ENCODE measurements around the gene MYOF.

The MYOF gene

DNA sequence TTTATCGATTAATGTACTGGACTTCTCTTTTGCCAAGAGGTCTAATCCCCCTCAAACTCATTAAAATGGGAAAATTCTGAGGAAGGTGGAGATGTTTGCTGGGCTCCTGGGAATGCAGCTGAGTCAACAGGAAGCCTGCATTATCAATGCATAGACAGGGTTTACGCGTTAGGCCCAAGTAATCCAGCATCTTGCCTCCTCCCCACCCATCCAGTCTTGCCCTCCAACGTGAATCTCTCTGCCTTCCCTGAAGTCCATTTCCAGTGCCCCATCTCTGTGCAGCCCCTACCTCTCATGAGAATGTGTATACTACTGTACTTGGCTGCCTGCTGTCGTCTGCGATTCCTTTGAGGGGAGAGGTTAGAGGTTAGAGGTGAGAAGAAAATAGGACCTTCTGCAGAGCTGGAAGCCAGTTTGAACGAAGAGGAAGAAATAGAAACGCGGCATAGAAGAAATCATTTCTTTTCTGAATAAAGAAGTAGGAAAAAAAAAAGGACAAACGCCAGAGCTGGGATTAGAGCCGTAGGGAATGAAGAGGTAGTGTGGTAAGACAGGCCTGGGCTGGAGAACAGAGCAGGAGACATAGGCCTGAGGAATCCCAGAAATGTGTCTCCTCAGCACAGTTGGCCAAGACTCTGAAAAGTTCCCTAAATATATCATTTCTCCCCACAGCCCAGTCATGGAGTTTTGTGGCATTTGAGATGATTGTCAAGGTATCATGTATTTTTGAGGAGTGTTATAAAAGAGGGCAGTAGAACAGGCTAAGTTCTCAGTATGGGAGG lies 75.6 kb downstream of the MYOF start:
- H3K4me3 ChIP-seq (ENCODE audit: low read depth, low read length): no peak overlapping the region
- DNase-seq (ENCODE audit: low read depth): no peak

- DNase-seq (ENCODE audit: low read depth): no peak
- no peak overlapping the region for H3K4me3 ChIP-seq (ENCODE audit: low read depth, low read length)
These were observed 78.1 kb downstream of the MYOF start for GRCh38 chr10:93404048-93404354.

GRCh38 chr10:93403152-93404047 lies 78.7 kb downstream of the MYOF start:
- H3K4me3 ChIP-seq (ENCODE audit: low read depth, low read length): no peak overlapping the region
- no peak for DNase-seq (ENCODE audit: low read depth)

- no peak overlapping the region for H3K4me3 ChIP-seq (ENCODE audit: low read depth, low read length)
- DNase-seq (ENCODE audit: low read depth): no peak
These were observed 79.9 kb downstream of the MYOF start for GRCh38 chr10:93402192-93402591.

- no peak for DNase-seq (ENCODE audit: low read depth)
These were observed 83.6 kb downstream of the MYOF start for GRCh38 chr10:93398528-93398927.

GRCh38 chr10:93397020-93397419 lies 85.1 kb downstream of the MYOF start:
- no peak overlapping the region for H3K4me3 ChIP-seq (ENCODE audit: low read depth, low read length)
- no peak for DNase-seq (ENCODE audit: low read depth)

More at GRCh38 chr10:93398528-93398927, 83.6 kb downstream of the MYOF start:
- H3K4me3 ChIP-seq (ENCODE audit: low read depth, low read length): no peak overlapping the region

DNA sequence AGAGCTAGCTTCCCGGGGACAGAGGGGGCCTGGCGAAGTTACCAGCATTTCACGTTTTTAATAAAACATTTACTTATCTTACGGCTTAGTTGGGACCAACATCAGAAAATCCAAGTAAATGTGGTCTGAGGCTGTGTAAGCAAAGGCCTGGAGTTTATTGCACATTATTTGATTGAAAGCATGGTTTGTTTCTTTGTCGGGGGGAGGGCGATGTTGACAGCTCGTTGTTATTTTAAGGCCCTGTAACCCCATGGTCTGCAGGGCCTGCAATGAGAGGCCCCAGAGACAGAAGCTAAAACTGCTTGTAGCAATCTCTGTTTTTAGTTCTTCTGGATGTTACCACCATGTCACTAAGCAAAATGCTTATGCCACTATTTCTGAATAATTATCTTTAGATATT lies 88.9 kb downstream of the MYOF start:
- no peak for DNase-seq (ENCODE audit: low read depth)
- H3K4me3 ChIP-seq (ENCODE audit: low read depth, low read length): no peak overlapping the region

GRCh38 chr10:93392121-93392520 lies 90.0 kb downstream of the MYOF start:
- H3K4me3 ChIP-seq (ENCODE audit: low read depth, low read length): no peak overlapping the region

DNA sequence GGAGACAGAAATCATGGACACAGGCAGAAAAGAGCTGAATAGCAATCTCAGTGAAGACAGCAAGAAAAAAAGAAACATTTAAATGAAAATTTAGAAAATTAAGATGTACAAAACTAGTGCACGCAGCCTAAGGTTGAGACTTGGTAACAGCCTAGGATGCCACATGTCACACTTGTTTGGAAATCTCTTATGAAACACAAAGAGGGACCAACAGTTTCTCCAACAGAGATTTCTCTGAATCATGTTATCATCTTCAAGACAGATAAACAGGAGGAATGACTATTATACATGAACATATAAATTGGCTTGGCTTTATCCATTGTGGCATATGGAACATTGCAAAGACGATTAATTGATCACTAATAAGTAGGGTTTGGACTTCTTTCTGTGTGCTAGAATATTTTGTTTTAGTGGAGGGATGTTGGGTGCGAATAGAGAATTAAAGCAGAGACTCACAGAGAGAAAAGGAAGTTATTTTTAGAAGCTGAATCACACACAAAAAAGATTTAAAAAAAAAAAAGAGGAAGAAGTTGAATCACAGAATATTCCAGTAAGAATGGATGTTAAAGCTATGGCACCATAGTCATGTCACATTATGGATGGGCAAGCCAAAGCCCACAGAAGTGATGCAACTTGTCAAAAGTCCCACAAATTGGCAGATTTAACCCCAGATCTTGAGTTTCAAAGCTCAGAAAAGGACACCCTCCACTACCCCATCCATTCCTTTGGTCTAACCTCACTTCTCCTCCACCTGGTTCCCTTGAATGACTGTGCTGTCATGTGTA lies 91.6 kb downstream of the MYOF start:
- no peak overlapping the region for H3K4me3 ChIP-seq (ENCODE audit: low read depth, low read length)
- no peak for DNase-seq (ENCODE audit: low read depth)

More at GRCh38 chr10:93392121-93392520, 90.0 kb downstream of the MYOF start:
- no peak for DNase-seq (ENCODE audit: low read depth)

DNA sequence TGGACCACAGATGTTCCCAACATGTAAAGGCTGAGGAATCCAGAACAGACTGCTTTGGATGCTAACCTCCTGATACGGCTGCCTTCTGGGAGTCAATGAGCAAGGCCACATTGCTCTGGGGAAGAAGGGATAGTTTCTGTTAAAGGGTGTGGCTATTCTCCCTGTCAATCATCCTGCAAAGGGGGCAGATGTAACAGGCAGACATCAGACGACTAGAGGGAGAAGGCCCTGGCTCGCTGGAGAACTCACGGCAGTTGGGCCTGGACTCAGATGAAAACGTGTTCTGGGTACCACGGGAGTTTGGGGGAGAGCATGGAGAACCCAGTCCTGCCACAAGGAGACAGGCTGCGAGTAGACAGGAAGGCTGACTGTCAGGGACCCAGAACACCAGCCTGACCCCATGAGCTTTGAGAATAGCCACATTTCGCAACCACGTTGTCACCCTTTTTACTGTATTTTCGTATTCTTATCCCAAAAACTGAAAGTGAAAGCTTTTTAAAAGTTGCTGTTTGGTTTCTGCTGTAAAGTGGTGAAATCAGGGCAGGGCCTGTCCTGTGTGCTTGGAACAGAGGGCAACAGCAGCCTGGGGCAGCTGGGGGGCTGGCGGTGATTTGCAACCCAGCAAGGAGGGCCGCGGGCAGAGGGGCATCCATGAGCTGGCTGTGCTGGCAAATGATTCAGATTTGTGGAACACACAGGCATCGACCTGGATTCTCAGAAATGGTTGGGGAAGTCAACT lies 95.3 kb downstream of the MYOF start:
- H3K4me3 ChIP-seq (ENCODE audit: low read depth, low read length): no peak overlapping the region

DNA sequence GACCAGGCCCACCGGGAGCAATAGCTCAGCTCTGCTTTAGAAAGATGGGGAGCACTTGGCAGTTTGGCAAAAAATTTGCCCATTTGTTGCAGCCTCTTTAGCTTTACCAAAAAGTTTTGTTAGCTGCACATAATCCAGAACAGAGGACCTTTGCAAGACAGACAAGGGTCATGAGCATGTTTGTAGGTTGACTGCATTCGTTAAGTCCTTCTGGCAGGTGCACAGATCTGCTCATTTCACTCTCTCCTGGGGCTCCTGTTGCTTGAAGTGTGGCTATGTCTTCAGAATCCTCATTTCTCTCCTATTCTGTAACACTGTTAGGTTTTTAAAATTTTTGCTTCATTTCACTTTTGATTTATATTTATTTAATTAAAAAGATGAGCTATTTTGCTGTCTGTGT lies 96.8 kb downstream of the MYOF start:
- H3K4me3 ChIP-seq (ENCODE audit: low read depth, low read length): no peak overlapping the region
- DNase-seq (ENCODE audit: low read depth): no peak

More for the DNA sequence above, 95.3 kb downstream of the MYOF start:
- DNase-seq (ENCODE audit: low read depth): no peak

DNA sequence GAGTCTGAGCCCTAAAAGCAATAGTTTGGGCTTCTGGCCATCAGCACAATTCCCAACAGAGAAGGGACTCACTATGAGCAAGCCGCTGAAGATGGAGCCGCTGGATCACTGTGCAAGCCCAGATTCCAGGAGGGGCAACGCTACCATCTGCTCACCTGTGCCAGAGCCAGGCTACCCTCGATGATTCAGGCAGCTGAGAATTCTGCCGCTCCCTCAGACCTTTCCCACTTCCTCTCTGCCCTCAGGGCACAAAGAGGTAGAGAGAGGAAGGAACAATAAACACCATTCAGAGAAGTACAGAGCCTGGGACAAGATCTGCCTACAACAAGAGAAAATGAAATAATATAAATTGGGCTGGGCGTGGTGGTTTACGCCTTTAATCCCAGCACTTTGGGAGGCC lies 98.1 kb downstream of the MYOF start:
- no peak for DNase-seq (ENCODE audit: low read depth)
- H3K4me3 ChIP-seq (ENCODE audit: low read depth, low read length): no peak overlapping the region

- no peak overlapping the region for H3K4me3 ChIP-seq (ENCODE audit: low read depth, low read length)
- DNase-seq (ENCODE audit: low read depth): peak; percentile 76
These were observed 98.6 kb downstream of the MYOF start for GRCh38 chr10:93383562-93383981.

DNA sequence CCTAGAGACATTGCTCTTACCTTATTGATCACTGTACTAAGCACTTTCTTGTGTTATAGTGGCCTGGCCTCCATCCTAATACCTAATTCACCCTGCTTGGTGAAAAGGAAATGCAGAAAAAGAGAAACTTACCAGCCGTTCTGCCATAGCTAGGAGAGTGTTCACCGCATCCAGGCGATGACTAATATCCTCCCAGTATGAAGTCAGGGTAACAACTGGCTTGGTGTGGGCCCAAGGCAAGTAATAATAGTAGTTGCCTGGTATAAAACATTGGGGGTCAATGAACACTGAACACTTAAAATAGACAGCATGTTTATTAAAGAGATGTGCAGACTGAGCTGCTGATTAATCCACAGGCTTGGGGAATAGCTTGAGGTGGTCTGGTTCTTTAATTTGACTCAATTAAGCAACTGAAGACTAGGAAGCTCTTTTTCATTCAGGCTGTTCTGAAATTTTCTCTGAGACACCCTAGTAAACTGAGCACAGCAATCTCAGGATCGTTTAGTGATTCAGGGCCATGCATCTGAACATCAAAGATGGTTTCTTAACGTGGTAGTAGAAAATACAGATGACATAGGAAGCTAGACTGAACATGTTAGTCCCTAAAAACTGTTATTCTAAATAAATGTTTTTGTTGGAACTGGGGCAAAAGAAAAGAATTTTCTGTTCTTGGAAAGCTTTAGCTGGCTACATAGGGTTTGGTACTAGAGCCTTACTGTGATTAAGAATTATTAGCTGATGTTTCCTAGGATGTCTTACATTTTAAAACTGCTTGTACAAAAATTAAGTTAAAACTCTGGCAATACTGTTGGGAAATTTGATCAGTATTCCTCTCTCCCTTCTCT lies 102.2 kb downstream of the MYOF start:
- no peak for DNase-seq (ENCODE audit: low read depth)
- H3K4me3 ChIP-seq (ENCODE audit: low read depth, low read length): no peak overlapping the region

DNA sequence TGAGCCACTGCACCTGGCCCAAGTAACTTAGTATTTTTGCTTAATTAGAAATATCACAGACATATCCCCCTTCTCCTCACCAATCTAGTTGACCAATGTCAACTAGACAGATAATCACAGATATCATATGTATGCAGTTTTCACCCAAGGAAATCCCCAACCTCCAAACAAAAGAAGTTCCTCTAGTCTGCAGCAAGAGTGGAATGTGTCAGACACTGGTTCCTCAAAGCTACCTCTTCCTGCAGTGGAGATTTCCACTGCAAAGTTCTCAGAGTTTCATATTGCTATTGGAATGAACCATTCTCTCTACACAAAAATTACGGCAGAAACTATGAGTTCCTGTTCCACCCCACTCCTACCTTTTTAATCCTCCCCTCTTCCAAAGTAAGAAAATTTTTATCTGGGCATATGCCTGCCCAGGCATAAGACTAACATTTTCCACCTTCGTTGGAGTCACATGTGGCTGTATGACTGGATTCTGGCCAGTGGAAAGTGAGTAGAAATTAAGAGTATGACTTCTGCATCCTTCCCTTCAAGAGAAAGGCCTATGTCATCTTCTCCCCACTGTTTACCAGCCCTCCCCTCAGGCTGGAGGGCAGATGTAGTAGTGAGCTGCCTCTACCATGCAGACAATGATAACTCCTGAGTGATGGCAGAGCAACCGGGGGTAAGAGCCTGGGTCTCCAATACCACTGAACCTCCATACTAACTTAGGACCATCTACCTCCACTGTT lies 103.0 kb downstream of the MYOF start:
- DNase-seq (ENCODE audit: low read depth): no peak
- no peak overlapping the region for H3K4me3 ChIP-seq (ENCODE audit: low read depth, low read length)

- no peak for DNase-seq (ENCODE audit: low read depth)
- H3K4me3 ChIP-seq (ENCODE audit: low read depth, low read length): no peak overlapping the region
These were observed 104.1 kb downstream of the MYOF start for GRCh38 chr10:93378039-93378438.

- DNase-seq (ENCODE audit: low read depth): peak; percentile 74
- H3K4me3 ChIP-seq (ENCODE audit: low read depth, low read length): no peak overlapping the region
These were observed 105.5 kb downstream of the MYOF start for GRCh38 chr10:93376372-93377293.

Measured in skeletal muscle cell (primary cell).